Fibroblast of lung (primary cell): Measurements from ENCODE around the gene ATG101.

Source experiments
- EZH2 ChIP-seq: IDR thresholded peaks from 2 replicates; pipeline ENCODE4 v1.5.1; 2012; ENCODE audit warnings: low read length, control low read depth, mild to moderate bottlenecking; ENCODE audit errors: missing control alignments
- TF ChIP-seq, protein P1 (sequence below), 2 donors: IDR thresholded peaks in 1 of 2; conservative IDR thresholded peaks in 1 of 2; 1 replicate in 1 of 2; 2 replicates in 1 of 2; pipeline ENCODE4 v1.5.1; 2011 to 2012; ENCODE audit warnings: low read length in 2 of 2, control low read depth in 1 of 2, inconsistent platforms in 1 of 2, low read depth in 1 of 2, mild to moderate bottlenecking in 1 of 2

DNA sequence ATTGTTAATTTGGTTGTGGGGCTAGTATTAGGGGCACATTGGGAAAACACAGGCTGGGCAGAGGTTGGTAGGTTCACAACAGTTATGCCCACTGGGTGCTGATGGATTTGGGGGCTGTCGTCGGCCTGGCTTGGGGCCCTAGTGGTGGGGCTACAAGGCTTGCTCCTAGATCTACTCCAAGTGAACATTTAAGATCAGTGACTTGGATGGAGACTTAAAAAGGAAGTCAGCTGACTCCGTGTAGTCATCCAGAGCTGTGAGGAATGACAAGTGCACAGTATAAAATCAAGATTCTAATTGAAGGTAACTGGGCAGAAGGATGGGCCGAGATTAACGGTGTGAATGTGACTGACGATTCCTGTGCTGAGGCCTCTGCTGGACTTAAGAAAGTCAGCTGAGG is 31.3 kb upstream of the ATG101 start:
- no peak for TF ChIP-seq EZH2
- TF ChIP-seq, protein P1, sequence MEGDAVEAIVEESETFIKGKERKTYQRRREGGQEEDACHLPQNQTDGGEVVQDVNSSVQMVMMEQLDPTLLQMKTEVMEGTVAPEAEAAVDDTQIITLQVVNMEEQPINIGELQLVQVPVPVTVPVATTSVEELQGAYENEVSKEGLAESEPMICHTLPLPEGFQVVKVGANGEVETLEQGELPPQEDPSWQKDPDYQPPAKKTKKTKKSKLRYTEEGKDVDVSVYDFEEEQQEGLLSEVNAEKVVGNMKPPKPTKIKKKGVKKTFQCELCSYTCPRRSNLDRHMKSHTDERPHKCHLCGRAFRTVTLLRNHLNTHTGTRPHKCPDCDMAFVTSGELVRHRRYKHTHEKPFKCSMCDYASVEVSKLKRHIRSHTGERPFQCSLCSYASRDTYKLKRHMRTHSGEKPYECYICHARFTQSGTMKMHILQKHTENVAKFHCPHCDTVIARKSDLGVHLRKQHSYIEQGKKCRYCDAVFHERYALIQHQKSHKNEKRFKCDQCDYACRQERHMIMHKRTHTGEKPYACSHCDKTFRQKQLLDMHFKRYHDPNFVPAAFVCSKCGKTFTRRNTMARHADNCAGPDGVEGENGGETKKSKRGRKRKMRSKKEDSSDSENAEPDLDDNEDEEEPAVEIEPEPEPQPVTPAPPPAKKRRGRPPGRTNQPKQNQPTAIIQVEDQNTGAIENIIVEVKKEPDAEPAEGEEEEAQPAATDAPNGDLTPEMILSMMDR (conservative IDR thresholded peaks at IDR 0.05 in 1 of 2, IDR thresholded peaks at IDR 0.05 in 1 of 2; ENCODE audit: low read depth in 1 of 2, low read length in 2 of 2), result no peak
